HG02884 (cell line): ENCODE data around the gene KCNMB1.
A peak's percentile ranks its signal among the peaks of the same experiment; 100 is the strongest.

Source experiments
- ATAC-seq: cut with Tn5 transposase; IDR thresholded peaks from one replicate; pipeline ENCODE4 v1.9.1; 2021; ENCODE audit warnings: mild to moderate bottlenecking, moderate library complexity; ENCODE audit not compliant: unreplicated experiment

The KCNMB1 gene

GRCh38 chr5:170345971-170346370 is 43.2 kb downstream of the KCNMB1 start:
- ATAC-seq = no peak

- no peak for ATAC-seq
These were observed 46.0 kb downstream of the KCNMB1 start for GRCh38 chr5:170343177-170343576.

GRCh38 chr5:170342153-170342725 is 46.9 kb downstream of the KCNMB1 start:
- no peak for ATAC-seq

- no peak for ATAC-seq
These were observed 47.6 kb downstream of the KCNMB1 start for GRCh38 chr5:170341545-170341944.

- no peak for ATAC-seq
These were observed 49.4 kb downstream of the KCNMB1 start for GRCh38 chr5:170339780-170340167.

- ATAC-seq = peak; percentile 87
These were observed 50.0 kb downstream of the KCNMB1 start for GRCh38 chr5:170338933-170339779.

GRCh38 chr5:170338291-170338690 is 50.9 kb downstream of the KCNMB1 start:
- ATAC-seq = no peak

GRCh38 chr5:170337045-170337733 is 52.0 kb downstream of the KCNMB1 start:
- ATAC-seq = no peak

- no peak for ATAC-seq
These were observed 53.1 kb downstream of the KCNMB1 start for GRCh38 chr5:170336065-170336464.

GRCh38 chr5:170334626-170335025 is 54.5 kb downstream of the KCNMB1 start:
- ATAC-seq = no peak

GRCh38 chr5:170333161-170333910 is 55.8 kb downstream of the KCNMB1 start:
- no peak for ATAC-seq

- ATAC-seq = no peak
These were observed 57.1 kb downstream of the KCNMB1 start for GRCh38 chr5:170332058-170332457.

- no peak for ATAC-seq
These were observed 58.6 kb downstream of the KCNMB1 start for GRCh38 chr5:170330568-170331054.

GRCh38 chr5:170329524-170329923 is 59.6 kb downstream of the KCNMB1 start:
- ATAC-seq = no peak

GRCh38 chr5:170327829-170328228 is 61.3 kb downstream of the KCNMB1 start:
- no peak for ATAC-seq

- peak; percentile 36 for ATAC-seq
These were observed 62.0 kb downstream of the KCNMB1 start for GRCh38 chr5:170327168-170327567.
